ENCODE results near the gene IFIT3.
"Not testable (repeated sequence)": the region's sequence is repeated elsewhere in the genome, so short reads cannot be mapped to it uniquely, and the experiment has no call there.

IFIT3 gene

DNA sequence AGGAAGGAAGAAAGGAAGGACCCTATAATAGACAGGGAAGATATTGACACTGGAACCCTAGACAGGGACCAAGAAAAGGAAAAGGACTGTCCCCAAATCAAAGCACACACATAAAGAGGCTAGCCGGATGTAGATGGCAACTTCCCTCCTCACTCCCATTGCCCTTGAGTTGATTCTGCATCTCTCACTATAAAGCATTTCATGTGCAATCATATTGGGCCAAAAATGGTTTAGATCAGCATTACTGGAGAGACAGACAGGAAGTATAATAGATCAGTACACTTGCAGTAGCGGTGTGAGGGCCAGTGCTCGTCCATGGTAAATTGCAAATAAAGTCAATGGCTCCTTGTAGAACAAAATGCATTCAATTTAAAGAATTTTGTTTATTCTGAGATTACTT lies 8.4 kb downstream of the IFIT3 start:
- peak in 1 of 2 donors; percentile 20 for DNase-seq

DNA sequence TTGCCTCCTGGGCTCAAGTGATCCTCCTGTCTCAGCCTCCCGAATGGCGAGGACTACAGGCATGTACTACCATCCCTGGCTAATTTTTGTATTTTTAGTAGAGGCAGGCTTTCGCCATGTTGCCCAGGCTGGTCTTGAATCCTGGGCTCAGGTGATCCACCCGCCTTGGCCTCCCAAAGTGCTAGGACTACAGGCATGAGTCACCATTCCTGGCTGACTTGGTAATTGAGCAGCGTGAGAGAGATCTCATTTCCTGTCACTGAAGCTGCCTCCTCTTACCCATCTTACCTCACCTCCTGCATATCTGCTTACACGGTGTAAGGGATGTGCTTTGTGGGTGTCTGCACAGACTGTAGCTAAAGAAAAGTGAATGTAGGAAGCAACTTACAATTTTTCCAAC lies 9.7 kb downstream of the IFIT3 start:
- peak in 1 of 2 donors; percentile 55 for DNase-seq

DNA sequence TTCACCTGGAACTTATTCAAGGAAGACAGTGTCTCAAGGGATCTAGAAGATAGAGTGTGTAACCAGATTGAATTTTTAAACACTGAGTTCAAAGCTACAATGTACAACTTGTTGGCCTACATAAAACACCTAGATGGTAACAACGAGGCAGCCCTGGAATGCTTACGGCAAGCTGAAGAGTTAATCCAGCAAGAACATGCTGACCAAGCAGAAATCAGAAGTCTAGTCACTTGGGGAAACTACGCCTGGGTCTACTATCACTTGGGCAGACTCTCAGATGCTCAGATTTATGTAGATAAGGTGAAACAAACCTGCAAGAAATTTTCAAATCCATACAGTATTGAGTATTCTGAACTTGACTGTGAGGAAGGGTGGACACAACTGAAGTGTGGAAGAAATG lies 10.9 kb downstream of the IFIT3 start:
- DNase-seq: peak in 1 of 2 donors; percentile 8

DNA sequence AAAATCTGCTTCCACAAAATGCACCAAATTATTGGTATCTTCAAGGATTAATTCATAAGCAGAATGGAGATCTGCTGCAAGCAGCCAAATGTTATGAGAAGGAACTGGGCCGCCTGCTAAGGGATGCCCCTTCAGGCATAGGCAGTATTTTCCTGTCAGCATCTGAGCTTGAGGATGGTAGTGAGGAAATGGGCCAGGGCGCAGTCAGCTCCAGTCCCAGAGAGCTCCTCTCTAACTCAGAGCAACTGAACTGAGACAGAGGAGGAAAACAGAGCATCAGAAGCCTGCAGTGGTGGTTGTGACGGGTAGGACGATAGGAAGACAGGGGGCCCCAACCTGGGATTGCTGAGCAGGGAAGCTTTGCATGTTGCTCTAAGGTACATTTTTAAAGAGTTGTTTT lies 12.1 kb downstream of the IFIT3 start:
- no peak for DNase-seq

DNA sequence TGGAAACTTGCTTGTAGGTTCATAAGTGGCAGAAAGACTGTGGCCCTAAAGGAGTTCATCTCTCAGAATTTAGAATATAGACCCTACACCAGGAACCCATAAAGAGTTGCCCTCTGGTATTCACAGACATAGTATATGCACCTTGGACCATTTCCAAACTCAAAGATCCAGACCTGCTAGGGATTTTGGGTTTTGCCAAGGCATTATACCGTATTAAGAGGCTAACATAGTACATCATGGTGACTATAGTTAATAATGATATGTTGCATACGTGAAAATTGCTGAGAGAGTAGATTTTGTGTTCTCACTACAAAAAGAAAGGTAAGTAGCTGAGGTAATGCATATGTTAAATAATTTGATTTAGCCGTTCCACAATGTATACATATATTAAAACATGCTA lies 13.9 kb downstream of the IFIT3 start:
- DNase-seq: no peak

DNA sequence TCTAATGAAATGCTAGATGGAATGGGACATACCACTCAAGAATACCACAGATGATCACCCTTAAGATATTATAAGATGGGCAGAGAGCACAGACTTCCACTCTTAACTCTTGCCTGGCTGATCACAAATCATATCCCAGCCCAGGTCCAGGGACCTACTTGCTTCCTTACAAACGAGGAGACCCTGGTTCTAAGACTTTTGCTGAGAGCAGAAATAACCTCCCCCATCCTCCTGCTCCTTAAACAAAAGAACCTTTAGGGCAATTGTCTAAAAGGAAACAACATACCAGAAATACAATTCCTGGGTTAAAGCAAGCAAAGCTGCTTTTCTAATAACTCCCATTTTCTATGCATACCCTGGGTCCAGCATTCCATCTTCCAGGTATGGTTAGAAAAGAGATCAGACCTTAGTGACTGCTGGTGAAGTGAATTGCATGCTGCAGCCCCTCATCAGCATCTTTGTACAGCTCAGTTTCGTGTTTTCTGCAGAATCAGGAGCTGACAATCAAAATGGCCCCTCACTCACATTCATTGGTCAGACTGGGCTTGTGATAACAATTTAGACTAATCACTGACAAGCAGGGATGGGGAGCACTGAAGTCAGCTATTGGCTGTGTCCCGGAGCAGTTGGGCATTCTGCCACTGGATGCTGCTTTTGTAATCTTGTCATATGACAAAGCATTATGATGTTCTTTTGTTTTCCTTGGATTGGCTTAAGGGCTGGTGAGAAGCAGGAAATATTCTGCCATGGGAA lies 14.6 kb downstream of the IFIT3 start:
- DNase-seq: peak; percentile 40

DNA sequence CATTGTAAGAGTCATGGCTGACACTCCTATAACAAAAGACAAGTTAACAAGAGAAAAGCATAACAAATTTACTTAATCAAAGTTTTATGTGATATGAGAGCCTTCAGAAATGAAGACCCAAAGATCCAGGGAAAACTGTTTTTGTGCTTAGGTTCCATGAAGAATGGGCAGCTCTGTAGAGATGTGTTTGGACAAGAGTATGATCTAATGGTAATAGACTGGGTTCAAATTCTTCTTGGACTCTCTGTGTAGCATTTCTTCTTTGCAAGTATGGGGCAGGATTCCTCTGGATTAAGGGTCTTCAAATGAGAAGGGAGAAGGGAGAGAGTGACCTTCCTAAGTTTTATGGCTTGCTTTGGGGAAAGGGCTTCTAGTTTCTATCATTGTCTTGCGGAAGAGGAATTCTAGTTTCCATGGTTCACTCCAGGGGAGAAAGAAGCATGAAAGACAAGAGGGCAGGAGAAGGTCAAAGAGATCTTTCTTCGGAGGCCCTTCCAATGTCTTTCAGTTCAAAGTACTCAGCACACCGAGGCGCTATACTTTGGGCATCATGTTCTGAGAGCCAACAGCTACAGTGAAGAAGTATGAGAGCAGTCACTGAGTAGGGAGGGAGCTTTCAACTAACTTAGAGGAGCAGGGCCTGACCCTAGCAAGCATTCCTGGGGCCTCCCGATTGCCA lies 15.4 kb downstream of the IFIT3 start:
- no peak for DNase-seq

DNA sequence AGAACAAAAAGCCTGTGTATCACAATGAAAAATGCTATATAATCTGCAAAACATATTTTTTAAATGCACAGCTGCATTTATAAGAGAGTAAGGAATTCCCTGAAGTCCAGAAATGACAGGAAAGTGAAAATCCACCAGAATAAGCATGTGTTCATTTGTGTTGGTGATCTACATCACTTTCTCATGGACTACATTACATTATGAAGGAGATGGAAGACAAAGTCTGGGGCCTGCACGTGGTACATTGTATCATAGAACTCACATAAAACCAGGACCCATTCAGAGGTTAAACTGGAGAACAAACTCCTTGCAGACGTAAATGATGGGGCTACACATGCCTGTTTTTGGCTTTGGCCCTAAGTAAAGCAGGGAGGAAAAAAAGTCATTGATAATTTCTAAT lies 16.4 kb downstream of the IFIT3 start:
- no peak for DNase-seq

DNA sequence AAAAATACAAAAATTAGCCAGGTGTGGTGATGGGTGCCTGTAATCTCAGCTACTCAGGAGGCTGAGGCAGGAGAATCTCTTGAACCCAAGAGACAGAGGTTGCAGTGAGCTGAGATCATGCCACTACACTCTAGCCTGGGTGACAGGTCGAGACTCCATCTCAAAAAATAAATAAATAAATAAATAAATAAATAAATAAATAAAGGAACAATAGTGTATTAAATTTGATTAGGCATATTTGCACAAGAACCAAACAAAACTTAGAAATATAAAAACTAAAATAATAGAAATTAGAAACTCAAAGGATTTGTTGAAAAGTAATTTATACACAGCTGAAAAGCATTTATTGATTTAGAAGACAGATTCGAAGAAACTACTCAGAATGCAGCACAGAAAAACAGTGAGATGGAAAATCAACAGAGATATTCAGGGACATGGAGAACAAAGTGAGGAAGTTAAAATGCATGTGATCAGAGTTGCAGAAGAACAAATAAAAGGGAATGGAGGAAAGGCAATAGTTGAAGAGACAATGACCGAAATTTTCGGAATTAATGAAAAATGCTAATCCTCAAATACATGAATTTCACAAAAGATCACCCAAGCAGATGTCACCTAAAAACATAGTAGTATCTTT lies 17.7 kb downstream of the IFIT3 start:
- DNase-seq: no peak

DNA sequence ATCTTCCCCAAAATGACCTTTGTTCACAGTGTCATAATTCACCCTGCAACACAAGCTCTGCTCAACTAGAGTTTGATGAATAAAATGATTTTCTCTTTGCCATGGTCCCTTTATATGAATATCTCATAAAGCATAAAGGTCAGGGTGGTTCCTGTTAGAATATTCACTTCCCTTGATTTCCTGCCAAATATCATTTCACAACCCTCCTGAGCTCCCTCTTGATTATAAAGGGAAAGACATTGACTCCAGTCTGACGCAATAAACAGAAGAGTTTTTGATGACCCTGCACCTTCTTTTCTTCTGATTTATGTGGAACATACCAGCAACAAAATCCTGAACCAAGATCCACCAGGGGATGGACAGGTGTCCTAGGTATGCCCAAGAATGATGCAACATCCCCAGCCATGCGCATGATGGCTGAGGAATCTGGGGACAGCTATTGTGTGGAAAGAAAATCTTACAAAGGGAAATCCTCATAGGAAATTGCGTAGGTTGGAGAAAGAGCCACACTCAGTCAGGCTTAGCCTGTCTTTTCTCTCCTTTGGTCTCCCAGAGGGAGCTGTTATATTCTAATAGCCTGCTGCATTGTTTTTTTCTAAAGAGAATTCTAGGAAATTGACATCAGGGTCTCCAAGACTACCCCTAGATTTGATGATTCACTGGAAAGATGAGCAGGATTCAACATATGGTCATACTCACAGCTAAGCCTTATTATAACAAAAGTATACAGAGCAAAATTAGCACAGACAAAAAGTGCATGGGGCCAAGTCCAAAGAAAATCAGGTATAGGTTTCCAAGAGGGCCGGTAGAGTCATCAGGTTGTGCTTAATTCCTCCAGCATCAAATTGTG lies 18.8 kb downstream of the IFIT3 start:
- DNase-seq: no peak

DNA sequence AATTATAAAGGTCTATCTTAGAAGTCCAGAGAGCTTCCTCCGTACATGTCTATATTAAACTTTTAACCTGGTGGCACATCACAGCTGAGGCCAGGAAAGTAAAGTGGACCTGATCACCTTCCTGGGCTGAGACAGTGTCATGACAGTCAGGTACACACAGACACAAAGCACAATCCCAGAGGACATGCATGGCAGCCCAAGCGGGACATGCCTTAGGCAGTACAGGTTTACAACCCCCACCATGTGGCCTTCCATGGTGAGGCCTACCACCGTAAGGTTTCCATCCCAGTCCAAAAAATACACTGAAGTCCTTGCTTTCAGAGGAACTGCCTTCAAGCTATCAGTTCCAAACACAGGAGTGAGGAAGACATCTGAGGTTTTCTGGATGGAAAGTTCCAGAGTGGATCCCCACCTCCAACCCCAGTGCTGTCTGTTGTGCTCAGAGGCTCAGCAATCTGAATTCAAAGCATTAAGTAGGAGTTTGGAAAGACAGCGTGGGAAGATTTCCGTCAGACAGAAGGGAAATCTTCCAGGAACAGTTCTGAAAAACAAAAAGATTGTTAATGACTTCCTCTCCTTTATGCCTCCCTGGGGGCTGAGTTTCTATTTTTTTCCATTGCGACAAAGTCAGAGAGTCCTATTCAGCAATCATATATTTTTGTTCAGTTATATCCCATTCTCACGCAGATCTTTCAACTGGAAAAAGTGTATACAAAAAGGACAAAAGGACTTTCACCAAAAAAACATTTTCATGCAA lies 20.1 kb downstream of the IFIT3 start:
- no peak for DNase-seq

DNA sequence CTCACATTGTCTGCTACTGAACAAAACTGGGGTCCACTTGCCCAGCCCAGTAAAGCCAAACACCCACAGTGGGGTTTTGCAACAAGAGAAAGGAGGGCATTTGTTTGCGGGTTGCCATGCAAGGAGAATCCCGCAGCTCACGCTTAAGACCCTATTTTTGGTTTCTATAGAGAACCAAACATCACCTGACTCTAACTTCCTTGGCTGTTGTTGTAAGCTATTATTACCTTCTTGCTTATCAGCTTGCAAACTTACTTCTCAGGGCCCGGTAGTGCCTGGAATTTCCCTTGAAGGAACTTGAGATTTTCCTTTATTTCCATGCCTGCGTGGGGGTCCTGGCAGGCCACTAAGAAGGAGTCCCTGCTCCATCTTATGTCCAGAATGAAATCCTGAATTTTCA lies 20.7 kb downstream of the IFIT3 start:
- DNase-seq: no peak

DNA sequence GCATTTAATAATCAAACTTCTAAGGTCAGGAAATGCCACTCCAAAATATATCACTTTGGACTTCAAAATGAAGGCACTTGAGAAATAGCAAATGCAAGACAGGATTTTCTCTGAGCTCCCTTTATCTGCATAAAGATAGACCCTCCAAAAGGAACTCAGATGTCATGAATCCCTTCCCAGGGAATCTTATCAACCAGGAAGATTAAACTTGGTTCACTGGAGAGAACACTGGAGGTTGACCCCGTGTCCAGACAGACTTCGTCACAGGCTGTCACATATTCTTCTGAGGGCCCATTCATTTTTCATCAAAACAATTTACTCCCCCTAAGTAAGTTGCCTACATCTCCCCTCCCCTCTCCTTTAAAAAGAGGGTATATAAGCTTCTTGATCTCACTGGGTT lies 21.2 kb downstream of the IFIT3 start:
- DNase-seq: no peak

DNA sequence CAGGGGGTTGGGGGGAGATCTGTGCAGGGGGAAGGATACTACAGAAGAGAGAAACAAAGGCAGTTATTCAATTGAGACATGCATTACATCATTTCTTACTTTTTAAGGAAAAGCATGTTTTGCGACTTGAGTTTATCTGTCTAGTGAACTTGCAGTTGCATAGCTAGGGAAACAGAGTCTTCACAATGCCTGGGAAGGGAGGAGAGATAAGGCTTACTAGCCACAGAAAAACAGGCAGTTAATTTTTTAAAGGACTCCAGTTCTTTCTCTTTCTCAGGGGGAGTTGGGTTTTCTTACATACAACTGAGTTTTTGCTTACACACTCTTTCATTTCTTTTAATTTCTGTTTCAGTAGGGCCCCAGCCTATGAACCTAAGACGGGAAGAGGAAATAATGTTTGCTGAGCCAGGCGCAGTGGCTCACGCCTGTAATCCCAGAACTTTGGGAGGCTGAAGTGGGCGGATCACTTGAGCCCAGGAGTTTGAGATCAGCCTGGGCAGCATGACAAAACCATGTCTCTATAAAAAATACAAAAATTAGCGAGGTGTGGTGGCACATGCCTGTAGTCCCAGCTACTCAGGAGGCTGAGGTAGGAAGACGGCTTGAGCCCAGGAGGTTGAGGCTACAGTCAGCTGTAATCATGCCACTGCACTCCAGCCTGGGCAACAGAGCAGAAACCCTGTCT lies 23.0 kb downstream of the IFIT3 start:
- DNase-seq: not testable (repeated sequence)

DNA sequence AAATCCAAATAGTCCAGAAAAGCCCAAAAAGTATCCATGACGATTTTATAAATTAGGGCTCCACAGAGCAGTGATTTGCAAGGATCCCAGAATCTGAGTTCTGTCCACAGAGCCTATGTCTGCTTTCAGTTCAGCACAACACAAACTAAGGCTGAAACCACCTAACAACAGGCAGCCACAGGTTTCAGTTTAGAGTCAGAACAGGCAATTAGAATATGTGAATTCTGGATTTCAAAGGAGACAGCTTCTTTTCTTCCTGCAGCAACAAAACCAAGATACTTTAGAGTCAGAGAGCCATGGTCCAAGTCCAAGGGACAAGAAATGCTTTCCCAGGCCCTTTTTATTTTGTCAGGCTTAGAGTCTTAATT lies 23.6 kb downstream of the IFIT3 start:
- no peak for DNase-seq

DNA sequence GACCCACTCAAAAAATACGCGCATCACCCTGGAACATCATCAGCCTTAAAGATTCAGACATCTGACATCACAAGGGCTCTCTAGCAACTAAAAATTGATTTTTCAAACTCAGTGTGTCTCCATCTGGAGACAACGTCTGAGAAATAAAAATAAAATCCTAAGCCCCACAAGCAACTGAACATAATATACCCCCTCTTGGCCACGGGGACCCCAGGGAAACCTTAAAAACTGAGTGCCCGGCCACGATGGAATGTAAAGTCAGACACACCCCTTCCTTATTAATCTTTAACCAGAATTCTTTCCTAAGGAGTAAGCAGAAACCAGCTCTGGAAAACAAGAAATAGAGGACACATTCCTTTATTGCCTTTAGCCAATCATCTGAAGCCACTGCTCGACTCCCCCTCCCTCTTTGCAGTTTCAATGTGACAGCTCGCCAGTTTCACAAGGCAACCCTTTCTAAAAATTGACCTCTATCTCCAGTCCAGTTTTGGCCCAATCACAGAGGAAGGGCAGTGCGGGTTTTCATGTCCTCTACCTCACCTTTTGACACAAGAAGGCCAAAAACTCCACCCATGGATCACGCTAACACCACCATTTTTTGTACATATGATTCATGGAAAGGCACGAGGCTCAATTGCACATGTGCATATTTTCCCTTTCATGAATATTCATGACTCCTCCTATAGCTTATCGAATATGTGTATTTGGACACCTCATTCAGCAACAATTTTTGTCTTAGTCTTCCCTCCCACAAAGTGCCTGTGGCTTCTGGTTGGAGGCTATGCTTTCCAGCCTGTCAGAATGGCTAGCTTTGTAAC lies 24.2 kb downstream of the IFIT3 start:
- DNase-seq: no peak

DNA sequence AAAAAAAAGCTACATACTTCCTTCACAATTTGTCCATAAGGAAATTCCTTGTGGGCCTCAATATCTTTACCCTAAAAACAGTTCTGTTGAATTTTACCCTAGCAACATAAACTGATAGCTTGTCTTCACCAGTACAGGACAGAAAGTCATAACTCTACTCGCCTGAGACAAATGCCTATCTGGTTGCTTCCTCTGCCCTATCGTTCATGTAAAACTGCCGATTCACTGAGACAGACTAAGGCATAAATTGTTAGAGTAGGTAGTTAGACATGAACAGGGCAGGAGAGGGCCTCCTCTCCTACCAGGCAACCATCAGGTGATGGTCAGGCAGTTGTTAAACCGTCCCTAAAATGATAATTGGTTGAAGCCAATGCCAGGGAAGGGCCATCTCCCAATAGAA lies 25.0 kb downstream of the IFIT3 start:
- no peak for DNase-seq

DNA sequence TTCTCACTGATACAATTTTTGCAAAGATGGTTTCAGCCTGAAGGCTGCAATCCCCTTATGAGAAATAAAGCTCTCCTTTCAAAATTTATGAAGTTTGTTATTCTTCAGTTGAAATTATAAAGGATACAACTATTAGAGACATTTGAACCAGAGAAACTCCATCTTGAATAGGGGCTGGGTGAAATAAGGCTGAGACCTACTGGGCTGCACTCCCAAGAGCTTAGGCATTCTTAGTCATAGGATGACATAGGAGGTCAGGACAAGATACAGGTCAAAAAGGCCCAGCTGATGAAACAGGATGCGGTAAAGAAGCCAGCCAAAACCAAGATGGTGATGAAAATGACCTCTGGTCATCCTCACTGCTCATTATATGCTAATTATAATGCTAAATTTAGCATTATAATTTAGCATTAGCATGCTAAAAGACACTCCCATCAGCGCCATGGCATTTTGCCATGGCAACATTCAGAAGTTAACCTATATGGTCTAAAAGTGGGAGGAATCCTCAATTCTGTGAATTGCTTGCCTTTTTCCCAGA lies 27.7 kb downstream of the IFIT3 start:
- no peak for DNase-seq

DNA sequence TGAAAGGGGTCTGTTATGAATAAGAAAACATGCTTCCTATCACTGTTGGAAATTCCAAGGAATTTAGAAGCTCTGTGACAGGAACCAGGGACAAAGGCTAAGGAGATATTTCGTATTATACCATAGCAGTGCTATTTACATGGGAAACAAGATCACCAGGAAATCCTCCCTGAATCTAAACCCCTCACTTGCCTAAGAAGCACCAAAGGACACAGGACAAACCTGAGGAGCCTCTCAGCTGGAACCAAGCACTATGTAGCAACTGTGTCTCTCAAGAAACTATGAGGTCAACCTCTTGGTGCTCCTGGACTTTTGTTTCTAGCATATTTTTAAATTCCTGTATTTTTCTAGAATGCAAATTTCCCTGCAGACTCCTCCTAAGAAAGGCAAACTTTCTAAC lies 29.3 kb downstream of the IFIT3 start:
- DNase-seq: no peak

DNA sequence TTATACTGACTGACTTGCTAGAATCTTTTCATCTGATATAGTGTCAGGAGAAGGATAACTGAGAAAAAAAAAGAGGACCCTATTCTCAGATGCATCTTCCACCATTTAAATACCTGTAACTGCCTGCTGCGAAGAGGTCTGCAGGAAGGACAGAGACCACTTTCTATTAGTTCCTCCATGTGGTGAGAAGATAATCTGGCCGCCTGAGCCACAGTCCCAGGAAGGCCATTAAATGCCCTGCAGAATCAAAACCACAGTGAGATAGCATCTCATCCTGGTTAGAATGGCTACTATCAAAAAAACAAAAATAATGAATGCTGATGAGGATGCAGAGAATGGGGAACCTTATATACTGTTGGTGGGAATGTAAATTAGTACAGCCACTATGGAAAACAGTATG lies 30.2 kb downstream of the IFIT3 start:
- no peak for DNase-seq

DNA sequence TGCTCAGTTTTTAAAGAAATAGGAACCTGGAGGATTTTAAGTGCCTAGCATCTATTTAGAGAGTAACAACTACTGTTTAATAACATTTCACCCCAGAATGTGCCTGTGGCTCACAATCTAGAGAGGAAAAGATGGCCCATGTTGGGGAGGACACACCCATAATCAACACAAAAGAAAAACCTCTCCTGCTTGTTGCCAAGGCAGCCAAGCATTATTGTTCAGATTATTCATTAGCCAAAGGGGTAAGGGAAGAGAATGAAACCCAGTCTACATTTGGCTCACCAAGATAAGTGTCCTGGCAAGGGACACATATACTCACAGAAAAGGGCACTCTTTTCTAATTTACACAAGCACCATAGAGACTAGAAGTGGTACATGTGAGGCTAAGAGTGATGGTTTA lies 32.4 kb downstream of the IFIT3 start:
- no peak for DNase-seq

Data from CD4-positive, alpha-beta T cell treated with Interferon alpha-2 for 1 hour (primary cell).